ENCODE data around the gene GLIS1. TPM values are rescaled to one million over a fixed set of nuclear protein-coding genes. Genes with fewer than 3 reads are reported as not detected.

The GLIS1 gene
- total RNA-seq, 2 donors from 2014 or later = not detected

GRCh38 chr1:53535226-53535625 lies 203.7 kb downstream of the GLIS1 start:
- Mint-ChIP-seq H3K4me1 (no peaks in the 10 kb centered on the region), H3K27ac (no peak overlapping the region), H3K9me3 (no peaks in the 10 kb centered on the region), H3K27me3 (peaks cover 4% of the 10 kb centered on the region), H3K36me3 (ENCODE audit: low read depth) (no peaks in the 10 kb centered on the region), H3K4me3 (no peak overlapping the region)
- ATAC-seq (replicated peaks) = no peak

- Mint-ChIP-seq H3K4me1 (no peaks in the 10 kb centered on the region), H3K27ac (no peak overlapping the region), H3K4me3 (no peak overlapping the region), H3K36me3 (ENCODE audit: low read depth) (no peaks in the 10 kb centered on the region), H3K9me3 (no peaks in the 10 kb centered on the region), H3K27me3 (no peaks in the 10 kb centered on the region)
- ATAC-seq (replicated peaks) = no peak
Observed at GRCh38 chr1:53532912-53533311, 206.1 kb downstream of the GLIS1 start.

GRCh38 chr1:53532377-53532776 lies 206.6 kb downstream of the GLIS1 start:
- no peaks in the 10 kb centered on the region for H3K36me3 Mint-ChIP-seq (ENCODE audit: low read depth)
- no peaks in the 10 kb centered on the region for H3K9me3 Mint-ChIP-seq
- no peak overlapping the region for H3K4me3 Mint-ChIP-seq
- no peak for ATAC-seq (replicated peaks)
- H3K4me1 Mint-ChIP-seq = no peaks in the 10 kb centered on the region
- no peaks in the 10 kb centered on the region for H3K27me3 Mint-ChIP-seq
- no peak overlapping the region for H3K27ac Mint-ChIP-seq

GRCh38 chr1:53530550-53530949 lies 208.4 kb downstream of the GLIS1 start:
- ATAC-seq (replicated peaks) = no peak
- Mint-ChIP-seq H3K36me3 (ENCODE audit: low read depth) (no peaks in the 10 kb centered on the region), H3K4me1 (no peaks in the 10 kb centered on the region), H3K27me3 (no peaks in the 10 kb centered on the region), H3K27ac (no peak overlapping the region), H3K4me3 (no peak overlapping the region), H3K9me3 (no peaks in the 10 kb centered on the region)

- Mint-ChIP-seq H3K4me1 (no peaks in the 10 kb centered on the region), H3K36me3 (ENCODE audit: low read depth) (no peaks in the 10 kb centered on the region), H3K27me3 (no peaks in the 10 kb centered on the region), H3K9me3 (no peaks in the 10 kb centered on the region), H3K4me3 (no peak overlapping the region), H3K27ac (no peak overlapping the region)
- ATAC-seq (replicated peaks) = no peak
Observed at GRCh38 chr1:53529555-53529954, 209.4 kb downstream of the GLIS1 start.

GRCh38 chr1:53527368-53527767 lies 211.6 kb downstream of the GLIS1 start:
- Mint-ChIP-seq H3K36me3 (ENCODE audit: low read depth) (no peaks in the 10 kb centered on the region), H3K9me3 (no peaks in the 10 kb centered on the region), H3K27ac (no peak overlapping the region), H3K27me3 (no peaks in the 10 kb centered on the region), H3K4me1 (peaks cover 3% of the 10 kb centered on the region), H3K4me3 (no peak overlapping the region)
- no peak for ATAC-seq (replicated peaks)

- ATAC-seq (replicated peaks) = no peak
- H3K9me3 Mint-ChIP-seq = no peaks in the 10 kb centered on the region
- peaks cover 3% of the 10 kb centered on the region for H3K4me1 Mint-ChIP-seq
- H3K27ac Mint-ChIP-seq = no peak overlapping the region
- no peaks in the 10 kb centered on the region for H3K27me3 Mint-ChIP-seq
- H3K36me3 Mint-ChIP-seq (ENCODE audit: low read depth) = no peaks in the 10 kb centered on the region
- no peak overlapping the region for H3K4me3 Mint-ChIP-seq
Observed at GRCh38 chr1:53526451-53527101, 212.4 kb downstream of the GLIS1 start.

- Mint-ChIP-seq H3K27me3 (no peaks in the 10 kb centered on the region), H3K4me3 (no peak overlapping the region), H3K27ac (no peak overlapping the region), H3K9me3 (no peaks in the 10 kb centered on the region), H3K36me3 (ENCODE audit: low read depth) (no peaks in the 10 kb centered on the region), H3K4me1 (peaks cover 3% of the 10 kb centered on the region)
- ATAC-seq (replicated peaks) = no peak
Observed at GRCh38 chr1:53525595-53525994, 213.4 kb downstream of the GLIS1 start.

- no peak for ATAC-seq (replicated peaks)
- Mint-ChIP-seq H3K27ac (no peak overlapping the region), H3K4me3 (no peak overlapping the region), H3K27me3 (peaks cover 5% of the 10 kb centered on the region), H3K9me3 (no peaks in the 10 kb centered on the region), H3K4me1 (peaks cover 3% of the 10 kb centered on the region), H3K36me3 (ENCODE audit: low read depth) (no peaks in the 10 kb centered on the region)
Observed at GRCh38 chr1:53524428-53525375, 214.3 kb downstream of the GLIS1 start.

GRCh38 chr1:53521924-53522552 lies 216.9 kb downstream of the GLIS1 start:
- Mint-ChIP-seq H3K4me1 (peaks cover 3% of the 10 kb centered on the region), H3K9me3 (no peaks in the 10 kb centered on the region), H3K4me3 (no peak overlapping the region), H3K36me3 (ENCODE audit: low read depth) (no peaks in the 10 kb centered on the region), H3K27me3 (peaks cover 5% of the 10 kb centered on the region), H3K27ac (no peak overlapping the region)
- no peak for ATAC-seq (replicated peaks)

GRCh38 chr1:53520481-53520880 lies 218.5 kb downstream of the GLIS1 start:
- peaks cover 5% of the 10 kb centered on the region for H3K27me3 Mint-ChIP-seq
- no peaks in the 10 kb centered on the region for H3K36me3 Mint-ChIP-seq (ENCODE audit: low read depth)
- no peaks in the 10 kb centered on the region for H3K9me3 Mint-ChIP-seq
- H3K27ac Mint-ChIP-seq = no peak overlapping the region
- peaks cover 3% of the 10 kb centered on the region for H3K4me1 Mint-ChIP-seq
- no peak overlapping the region for H3K4me3 Mint-ChIP-seq
- ATAC-seq (replicated peaks) = no peak

GRCh38 chr1:53519421-53519820 lies 219.5 kb downstream of the GLIS1 start:
- Mint-ChIP-seq H3K27ac (no peak overlapping the region), H3K27me3 (peaks cover 9% of the 10 kb centered on the region), H3K4me3 (no peak overlapping the region), H3K4me1 (peaks cover 3% of the 10 kb centered on the region), H3K36me3 (ENCODE audit: low read depth) (no peaks in the 10 kb centered on the region), H3K9me3 (no peaks in the 10 kb centered on the region)
- ATAC-seq (replicated peaks) = no peak

GRCh38 chr1:53518775-53519174 lies 220.2 kb downstream of the GLIS1 start:
- Mint-ChIP-seq H3K4me3 (no peak overlapping the region), H3K36me3 (ENCODE audit: low read depth) (no peaks in the 10 kb centered on the region), H3K9me3 (no peaks in the 10 kb centered on the region), H3K27me3 (peaks cover 9% of the 10 kb centered on the region), H3K27ac (no peak overlapping the region), H3K4me1 (no peaks in the 10 kb centered on the region)
- ATAC-seq (replicated peaks) = no peak

GRCh38 chr1:53517821-53518352 lies 221.1 kb downstream of the GLIS1 start:
- Mint-ChIP-seq H3K4me3 (no peak overlapping the region), H3K4me1 (no peaks in the 10 kb centered on the region), H3K27me3 (peaks cover 9% of the 10 kb centered on the region), H3K9me3 (no peaks in the 10 kb centered on the region), H3K36me3 (ENCODE audit: low read depth) (no peaks in the 10 kb centered on the region), H3K27ac (no peak overlapping the region)
- ATAC-seq (replicated peaks) = no peak
